K562 (cell line): Measurements from ENCODE around the gene CLCN5. TPM values are rescaled to one million over a fixed set of nuclear protein-coding genes. Genes with fewer than 3 reads are reported as not detected.

Source experiments
- ATAC-seq: fragments of 200-7000 bp; cut with Tn5 transposase; 3 replicates; pipeline ENCODE4 v1.9.1; 2020; ENCODE audit warnings: moderate library complexity
- BruUV-seq: library from RNA; stranded (reverse); fragments of 400-500 nt; replicated peaks from 2 replicates; lab custom pipeline; 2021; lab: Mats Ljungman, UMichigan
- CTCF ChIA-PET: fragments of 300-600 bp; formaldehyde crosslinking; extraction: SDS; loops from one replicate; lab custom pipeline; 2021; ENCODE audit warnings: low intra/inter-chr PET ratio; lab: Yijun Ruan, JAX
- POLR2A ChIA-PET: fragments of 300-600, 350-650 bp; sonication (Branson Sonifier 250); formaldehyde crosslinking; extraction: SDS; loops from one replicate; lab custom pipeline; 2021; ENCODE audit warnings: antibody characterized with exemption, inconsistent platforms; lab: Yijun Ruan, JAX
- DNase-seq, 4 experiments: peaks; one replicate each; pipeline versions ENCODE4 v3.0.0 to v3.0.0-alpha.2; 2011 to 2018; ENCODE audit warnings: low spot score in 3 of 4, mixed read lengths in 3 of 4; ENCODE audit errors: extremely low read depth in 1 of 4
- FAIRE-seq: peaks from 2 replicates; lab custom pipeline; 2011; peaks lifted over from hg19 to GRCh38; lab: Jason Lieb, UNC
- H2AFZ ChIP-seq: 2 replicates; pipeline ENCODE4 v1.6.0; 2011; ENCODE audit warnings: low read depth, low read length, control low read depth, inconsistent platforms
- H3K27ac ChIP-seq: fragments of 200-600 bp; 3 replicates; pipeline ENCODE4 v1.8.0; 2011; ENCODE audit warnings: low read depth, mild to moderate bottlenecking, control low read depth, inconsistent platforms, low read length, moderate library complexity, mixed read lengths; ENCODE audit errors: extremely low read depth
- H3K27me3 ChIP-seq, 2 experiments: fragments of 300-600 bp in 1 of 2; 2 replicates in 1 of 2; 3 replicates in 1 of 2; pipeline versions ENCODE4 v1.6.0 to v1.8.0; 2011; ENCODE audit warnings: inconsistent platforms in 2 of 2, low read length in 2 of 2, mild to moderate bottlenecking in 1 of 2, mixed read lengths in 1 of 2, moderate library complexity in 1 of 2; ENCODE audit not compliant: control insufficient read depth in 2 of 2, insufficient read depth in 2 of 2
- H3K36me3 ChIP-seq: fragments of 300-600 bp; 3 replicates; pipeline ENCODE4 v1.8.0; 2011; ENCODE audit warnings: mild to moderate bottlenecking, low read length, inconsistent platforms; ENCODE audit not compliant: control insufficient read depth, insufficient read depth
- H3K4me1 ChIP-seq, 2 experiments: fragments of 200-600 bp in 1 of 2; replicated peaks in 1 of 2; 2 replicates in 1 of 2; 3 replicates in 1 of 2; pipeline versions ENCODE4 v1.5.1 to v1.8.0; 2011; ENCODE audit warnings: inconsistent platforms in 2 of 2, low read length in 2 of 2, mild to moderate bottlenecking in 1 of 2, mixed read lengths in 1 of 2, moderate library complexity in 1 of 2; ENCODE audit not compliant: control insufficient read depth in 2 of 2, insufficient read depth in 2 of 2
- H3K4me2 ChIP-seq: 2 replicates; pipeline ENCODE4 v1.6.1; 2011; ENCODE audit warnings: low read length, control low read depth, inconsistent platforms, mixed read lengths; ENCODE audit not compliant: insufficient read depth
- H3K4me3 ChIP-seq: fragments of 200-600 bp; sonication (generic), shearing (Covaris generic); 2 replicates; pipeline ENCODE4 v1.5.1; 2016; ENCODE audit warnings: control low read depth, inconsistent platforms
- H3K79me2 ChIP-seq: fragments of 200-600 bp; 3 replicates; pipeline ENCODE4 v1.8.0; 2011; ENCODE audit warnings: low read length, inconsistent platforms; ENCODE audit not compliant: control insufficient read depth, insufficient read depth
- H3K9ac ChIP-seq, 2 experiments: 2 replicates each; pipeline versions ENCODE4 v1.6.0 to v1.6.1; 2011; ENCODE audit warnings: low read depth in 2 of 2, low read length in 2 of 2, control low read depth in 1 of 2, inconsistent platforms in 1 of 2, mild to moderate bottlenecking in 1 of 2, mixed read lengths in 1 of 2; ENCODE audit not compliant: insufficient read depth in 1 of 2
- H3K9me1 ChIP-seq: one replicate; pipeline ENCODE4 v1.6.0; 2011; ENCODE audit warnings: inconsistent platforms, mild to moderate bottlenecking, low read length, moderate library complexity; ENCODE audit not compliant: control insufficient read depth, insufficient read depth
- H3K9me3 ChIP-seq: replicated peaks from 2 replicates; pipeline ENCODE4 v1.5.1; 2011; ENCODE audit warnings: low read depth, low read length, inconsistent platforms; ENCODE audit not compliant: control insufficient read depth, insufficient read depth
- H4K20me1 ChIP-seq: replicated peaks from 2 replicates; pipeline ENCODE4 v1.6.1; 2011; ENCODE audit warnings: low read length, inconsistent platforms, mixed read lengths; ENCODE audit not compliant: control insufficient read depth, insufficient read depth
- ARID2 ChIP-seq: fragments of 450-650 bp; IDR thresholded peaks from 2 replicates; pipeline ENCODE4 v1.6.1; 2017; ENCODE audit warnings: antibody characterized with exemption, mild to moderate bottlenecking
- WGBS: fragments of 100-300 bp; shearing (Covaris generic); methylation state at CpG from one replicate; pipeline ENCODE4 v1.1.6; 2016; ENCODE audit warnings: low coverage, mixed read lengths; ENCODE audit not compliant: insufficient coverage; ENCODE audit errors: missing lambda C conversion rate; 5-methylcytosine and 5-hydroxymethylcytosine counted together
- in situ Hi-C: fragments of 300-500 bp; cut with MboI; formaldehyde crosslinking; loops from 4 replicates; pipeline ENCODE4 v1.15.0; 2018; ENCODE audit warnings: inconsistent platforms, mixed read lengths
- intact Hi-C: fragments of 100-400 bp; cut with micrococcal nuclease; formaldehyde crosslinking; loops from 2 replicates; pipeline ENCODE4 v1.14.2; 2022
- polyA plus RNA-seq, 8 experiments: library from polyadenylated mRNA; depleted of rRNA in 4 of 8; stranded (reverse) in 5 of 8; unstranded in 3 of 8; fragments of >200 nt; fragmentation: Nextera tagmentation in 2 of 8; fragmentation: Illumina TruSeq in 1 of 8; extraction: Ambion mirVana in 2 of 8; extraction: Trizol in 1 of 8; gene quantifications; 2 replicates each; pipeline versions ENCODE4 v1.2.1 to v1.2.3, GENCODE V29; 2011 to 2014; ENCODE audit warnings: inconsistent platforms in 1 of 8, missing spikeins in 1 of 8
- total RNA-seq, 7 experiments: library from RNA; depleted of rRNA in 6 of 7; stranded (reverse); fragments of >200 nt in 6 of 7; fragmentation: Illumina TruSeq in 2 of 7; extraction: Trizol in 2 of 7; gene quantifications; 2 replicates each; pipeline versions ENCODE4 v1.2.1 to v1.2.3, GENCODE V29; 2011 to 2021; ENCODE audit warnings: low replicate concordance in 1 of 7
- TF ChIP-seq, protein P1 (sequence below): fragments of 450-650 bp; IDR thresholded peaks from 2 replicates; pipeline ENCODE4 v1.6.1; 2017; ENCODE audit warnings: antibody characterized with exemption, mild to moderate bottlenecking

The CLCN5 gene
- total and polyA plus RNA-seq, 9 of the 15 experiments (the other 6 are each of a cell fraction or from before 2014, with no cell fraction given): 0.94 to 11.8 (median 7.1) TPM

DNA sequence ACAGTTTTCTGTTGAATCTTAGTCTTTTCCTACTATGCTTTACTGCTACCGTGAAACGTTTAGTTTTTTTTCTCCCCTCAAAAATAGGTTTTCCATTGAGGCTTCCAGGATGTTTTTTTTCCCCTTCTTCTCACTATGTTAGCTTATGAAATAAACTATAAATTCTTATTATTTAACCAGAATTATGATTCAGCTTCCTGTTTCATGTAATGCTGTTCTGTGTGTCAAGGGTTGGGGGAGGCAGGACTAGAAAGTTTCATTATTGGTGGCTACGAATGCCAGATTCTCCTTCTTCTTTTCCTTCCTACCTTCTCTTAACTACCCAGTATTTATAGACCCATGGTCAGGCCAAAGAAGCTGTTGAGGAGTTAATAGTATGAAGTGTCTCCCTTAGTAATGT is 11.8 kb downstream of the CLCN5 start:
- no peak for DNase-seq
- Histone ChIP-seq H3K9ac (no peak overlapping the region), H3K4me3 (no peak overlapping the region), H3K4me1 (no peaks in the 10 kb centered on the region; a peak in 1 of 5 replicates), H3K9me1 (no peaks in the 10 kb centered on the region), H3K79me2 (no peaks in the 10 kb centered on the region), H3K36me3 (0 out of 3 replicates have a peak, but pooled peaks cover 3% of the 10 kb centered on the region), H3K4me2 (no peak overlapping the region), H3K27me3 (no peaks in the 10 kb centered on the region), H3K9me3 (no peaks in the 10 kb centered on the region), H3K27ac (no peak overlapping the region), H4K20me1 (no peaks in the 10 kb centered on the region), H2AFZ (no peak overlapping the region)
- no TSS peak for BruUV-seq
- in situ Hi-C loops (no loop called here), intact Hi-C loops (no loop called here)
- WGBS: 22% methylated on average over 3 of the region's 3 CpGs
- ATAC-seq: no peak
- ChIA-PET CTCF (no interaction called here), POLR2A (no interaction called here)
- TF ChIP-seq ARID2: no peak
- TF ChIP-seq, protein P1, sequence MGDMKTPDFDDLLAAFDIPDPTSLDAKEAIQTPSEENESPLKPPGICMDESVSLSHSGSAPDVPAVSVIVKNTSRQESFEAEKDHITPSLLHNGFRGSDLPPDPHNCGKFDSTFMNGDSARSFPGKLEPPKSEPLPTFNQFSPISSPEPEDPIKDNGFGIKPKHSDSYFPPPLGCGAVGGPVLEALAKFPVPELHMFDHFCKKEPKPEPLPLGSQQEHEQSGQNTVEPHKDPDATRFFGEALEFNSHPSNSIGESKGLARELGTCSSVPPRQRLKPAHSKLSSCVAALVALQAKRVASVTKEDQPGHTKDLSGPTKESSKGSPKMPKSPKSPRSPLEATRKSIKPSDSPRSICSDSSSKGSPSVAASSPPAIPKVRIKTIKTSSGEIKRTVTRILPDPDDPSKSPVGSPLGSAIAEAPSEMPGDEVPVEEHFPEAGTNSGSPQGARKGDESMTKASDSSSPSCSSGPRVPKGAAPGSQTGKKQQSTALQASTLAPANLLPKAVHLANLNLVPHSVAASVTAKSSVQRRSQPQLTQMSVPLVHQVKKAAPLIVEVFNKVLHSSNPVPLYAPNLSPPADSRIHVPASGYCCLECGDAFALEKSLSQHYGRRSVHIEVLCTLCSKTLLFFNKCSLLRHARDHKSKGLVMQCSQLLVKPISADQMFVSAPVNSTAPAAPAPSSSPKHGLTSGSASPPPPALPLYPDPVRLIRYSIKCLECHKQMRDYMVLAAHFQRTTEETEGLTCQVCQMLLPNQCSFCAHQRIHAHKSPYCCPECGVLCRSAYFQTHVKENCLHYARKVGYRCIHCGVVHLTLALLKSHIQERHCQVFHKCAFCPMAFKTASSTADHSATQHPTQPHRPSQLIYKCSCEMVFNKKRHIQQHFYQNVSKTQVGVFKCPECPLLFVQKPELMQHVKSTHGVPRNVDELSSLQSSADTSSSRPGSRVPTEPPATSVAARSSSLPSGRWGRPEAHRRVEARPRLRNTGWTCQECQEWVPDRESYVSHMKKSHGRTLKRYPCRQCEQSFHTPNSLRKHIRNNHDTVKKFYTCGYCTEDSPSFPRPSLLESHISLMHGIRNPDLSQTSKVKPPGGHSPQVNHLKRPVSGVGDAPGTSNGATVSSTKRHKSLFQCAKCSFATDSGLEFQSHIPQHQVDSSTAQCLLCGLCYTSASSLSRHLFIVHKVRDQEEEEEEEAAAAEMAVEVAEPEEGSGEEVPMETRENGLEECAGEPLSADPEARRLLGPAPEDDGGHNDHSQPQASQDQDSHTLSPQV: no peak
- FAIRE-seq: no peak
